Right atrium auricular region (tissue), 2 donors: Measurements from ENCODE around the gene ATF2. TPM values are rescaled to one million over a fixed set of nuclear protein-coding genes. Genes with fewer than 3 reads are reported as not detected.

Source experiments
- DNase-seq: peaks from one replicate; pipeline ENCODE4 v3.0.0-alpha.2; 2019; ENCODE audit warnings: low spot score
- H3K27ac ChIP-seq, 2 donors: fragments of 200-600 bp; sonication (generic); 1 replicate in 1 of 2; 2 replicates in 1 of 2; pipeline ENCODE4 v1.5.1; 2016 to 2019
- H3K27me3 ChIP-seq, 2 donors: fragments of 200-600 bp; sonication (generic); one replicate each; pipeline versions ENCODE4 v1.5.1 to v1.6.0; 2017 to 2019
- H3K36me3 ChIP-seq: fragments of 200-600 bp; sonication (generic); one replicate; pipeline ENCODE4 v1.5.1; 2016
- H3K4me1 ChIP-seq, 2 donors: fragments of 200-600 bp; sonication (generic); one replicate each; pipeline versions ENCODE4 v1.5.1 to v1.6.0; 2017 to 2019
- H3K4me3 ChIP-seq, 2 donors: fragments of 200-600 bp; sonication (generic); 1 replicate in 1 of 2; 2 replicates in 1 of 2; pipeline ENCODE4 v1.5.1; 2017 to 2019; ENCODE audit warnings: mild to moderate bottlenecking in 1 of 2, moderate library complexity in 1 of 2
- H3K9me3 ChIP-seq, 2 donors: fragments of 200-600 bp; sonication (generic); one replicate each; pipeline ENCODE4 v1.5.1; 2019
- CTCF ChIP-seq, 2 donors: fragments of 200-600 bp; sonication (generic); IDR thresholded peaks; one replicate each; pipeline ENCODE4 v1.5.1; 2019; ENCODE audit warnings: antibody characterized with exemption in 2 of 2
- total RNA-seq, 2 donors: library from RNA; depleted of rRNA; stranded (reverse); fragments of >200 nt; gene quantifications; one replicate each; pipeline ENCODE4 v1.1.0, GENCODE V29; 2016

ATF2 gene, protein sequence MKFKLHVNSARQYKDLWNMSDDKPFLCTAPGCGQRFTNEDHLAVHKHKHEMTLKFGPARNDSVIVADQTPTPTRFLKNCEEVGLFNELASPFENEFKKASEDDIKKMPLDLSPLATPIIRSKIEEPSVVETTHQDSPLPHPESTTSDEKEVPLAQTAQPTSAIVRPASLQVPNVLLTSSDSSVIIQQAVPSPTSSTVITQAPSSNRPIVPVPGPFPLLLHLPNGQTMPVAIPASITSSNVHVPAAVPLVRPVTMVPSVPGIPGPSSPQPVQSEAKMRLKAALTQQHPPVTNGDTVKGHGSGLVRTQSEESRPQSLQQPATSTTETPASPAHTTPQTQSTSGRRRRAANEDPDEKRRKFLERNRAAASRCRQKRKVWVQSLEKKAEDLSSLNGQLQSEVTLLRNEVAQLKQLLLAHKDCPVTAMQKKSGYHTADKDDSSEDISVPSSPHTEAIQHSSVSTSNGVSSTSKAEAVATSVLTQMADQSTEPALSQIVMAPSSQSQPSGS
- total RNA-seq = 10 to 100 TPM; 22.3 to 28.1 TPM

DNA sequence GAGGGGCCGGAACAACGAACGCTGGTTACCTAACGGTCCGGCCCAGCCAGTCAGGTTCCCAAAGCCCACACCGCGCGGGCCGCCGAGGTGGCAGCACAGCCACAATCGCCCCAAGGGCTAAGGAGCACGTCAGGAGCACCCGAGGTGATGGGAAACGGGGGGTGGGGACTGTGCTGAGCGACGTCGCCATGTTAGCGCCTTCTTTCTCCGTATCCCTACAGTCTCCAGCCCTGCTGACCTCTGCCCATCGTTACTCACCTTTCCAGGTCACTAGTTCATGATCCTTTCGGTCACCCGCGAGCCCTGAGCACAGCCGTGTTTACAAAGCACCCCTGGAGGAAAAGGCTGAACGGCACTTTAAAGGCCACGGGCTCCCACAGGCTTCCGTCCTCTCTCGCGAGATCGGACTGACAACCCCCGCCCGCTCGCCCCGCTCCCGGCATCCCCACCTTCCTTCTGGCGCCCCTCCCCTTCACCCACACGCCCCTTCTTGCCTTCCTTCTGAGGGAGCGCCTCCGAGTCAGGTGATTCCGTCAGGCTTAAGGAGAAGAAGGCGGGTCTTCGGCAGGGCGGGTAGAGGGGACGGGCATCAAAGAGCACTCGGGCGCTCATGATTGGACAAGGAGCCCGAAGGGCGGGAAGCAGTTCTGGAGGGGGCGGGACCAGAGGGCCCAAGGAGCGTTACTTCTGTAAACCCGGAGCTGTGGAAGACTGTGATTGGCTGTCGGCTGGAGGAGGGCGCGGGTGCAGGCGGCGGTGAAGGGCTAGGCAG, at the start of gene ATF2:
Gene ATF2 (minus strand): TSS at position 412 of the 772 bp plus-strand sequence. CDS start 31,760 bp downstream, outside the sequence.
- Histone ChIP-seq H3K27me3 (no peaks in the 10 kb centered on the region), H3K4me3 (peak within 1 kb of the TSS; percentile 73 to 88), H3K27ac (peak within 1 kb of the TSS; percentile 95 to 98), H3K9me3 (no peaks in the 10 kb centered on the region), H3K4me1 (peaks cover 0 to 27% of the 10 kb centered on the region in 2 donors), H3K36me3 (peaks cover 1% of the 10 kb centered on the region)
- TF ChIP-seq CTCF (IDR thresholded peaks at IDR 0.05) = no peak
- DNase-seq = peak; percentile 99

DNA sequence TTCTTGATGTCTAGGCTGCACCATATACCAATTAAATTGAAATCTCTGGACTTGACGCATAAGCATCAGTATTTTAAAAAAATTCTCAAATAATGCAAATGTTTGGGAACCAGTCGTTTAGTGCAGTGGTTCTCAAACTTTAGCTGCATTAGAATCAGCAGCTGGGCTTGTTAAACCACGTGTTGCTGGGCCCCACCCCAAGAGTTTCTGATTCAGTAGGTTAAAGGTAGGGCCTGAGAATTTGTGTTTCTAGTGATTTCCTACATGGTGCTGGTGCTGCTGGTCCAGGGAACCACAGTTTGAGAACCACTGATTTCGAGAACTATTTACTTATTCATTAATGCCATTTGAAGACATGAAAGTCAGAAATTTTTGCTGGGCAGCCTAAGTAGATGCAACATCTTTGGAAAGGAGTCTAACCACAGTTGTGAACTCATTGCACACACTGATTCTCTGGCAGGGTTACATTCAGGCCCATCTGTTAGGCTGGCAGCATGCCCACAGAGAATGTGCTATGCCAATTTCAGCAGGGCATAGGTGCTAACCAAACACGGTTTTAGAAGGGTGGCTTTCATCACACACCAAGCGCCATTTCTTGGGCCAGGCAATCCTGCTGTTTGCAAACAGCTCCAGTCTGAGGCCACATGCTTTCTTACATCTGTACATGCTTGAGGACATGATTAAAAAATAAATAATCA, 39.9 kb upstream of the ATF2 start:
- Histone ChIP-seq H3K36me3 (no peaks in the 10 kb centered on the region), H3K27me3 (no peaks in the 10 kb centered on the region), H3K27ac (no peak overlapping the region), H3K4me1 (no peaks in the 10 kb centered on the region), H3K4me3 (no peak overlapping the region), H3K9me3 (no peaks in the 10 kb centered on the region)
- no peak for TF ChIP-seq CTCF (IDR thresholded peaks at IDR 0.05)
- peak; percentile 63 for DNase-seq

DNA sequence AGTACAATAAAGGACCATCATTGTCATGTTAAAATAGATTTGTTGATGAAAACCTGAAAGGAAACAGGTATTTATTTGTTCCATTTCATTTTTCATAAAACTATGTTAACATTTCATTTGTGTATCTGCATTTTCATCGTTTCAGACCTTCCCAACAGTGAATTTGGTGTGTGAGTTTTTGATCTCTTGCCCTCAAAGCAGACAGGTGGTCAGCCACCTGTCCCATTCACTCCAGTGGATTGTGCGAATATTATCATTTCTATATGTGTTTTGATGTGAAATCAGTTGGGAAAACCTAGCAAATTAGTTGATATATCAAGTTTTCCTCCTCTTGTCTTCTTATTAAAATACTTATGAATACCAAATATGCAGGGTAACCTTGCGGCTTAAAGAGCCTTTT, 38.9 kb upstream of the ATF2 start:
- Histone ChIP-seq H3K27me3 (no peaks in the 10 kb centered on the region), H3K4me3 (no peak overlapping the region), H3K4me1 (no peaks in the 10 kb centered on the region), H3K9me3 (no peaks in the 10 kb centered on the region), H3K27ac (no peak overlapping the region), H3K36me3 (no peaks in the 10 kb centered on the region)
- TF ChIP-seq CTCF (IDR thresholded peaks at IDR 0.05) = no peak
- no peak for DNase-seq

DNA sequence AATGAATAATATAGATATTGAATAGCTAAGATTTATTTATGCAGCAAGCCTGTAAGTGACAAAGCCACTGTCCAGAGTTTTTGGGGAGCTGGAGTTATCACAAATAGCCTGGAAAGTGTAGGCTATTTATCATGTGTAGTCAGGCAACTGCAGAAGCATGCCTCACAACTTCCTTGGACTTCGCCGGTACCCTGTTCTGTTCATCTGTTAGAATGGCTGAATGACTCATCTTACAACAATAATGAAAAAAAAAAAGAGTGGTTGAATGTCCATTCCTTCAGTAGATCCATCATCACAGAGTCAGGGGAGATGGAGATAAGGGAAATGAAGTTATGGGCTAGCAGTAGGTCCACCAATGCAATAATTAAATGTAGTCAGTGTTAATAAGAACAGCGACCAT, 37.5 kb upstream of the ATF2 start:
- TF ChIP-seq CTCF (IDR thresholded peaks at IDR 0.05) = no peak
- no peak for DNase-seq
- H3K9me3 ChIP-seq = no peaks in the 10 kb centered on the region
- no peaks in the 10 kb centered on the region for H3K27me3 ChIP-seq
- no peak overlapping the region for H3K4me3 ChIP-seq
- H3K27ac ChIP-seq = no peak overlapping the region
- H3K36me3 ChIP-seq = no peaks in the 10 kb centered on the region
- H3K4me1 ChIP-seq = no peaks in the 10 kb centered on the region

DNA sequence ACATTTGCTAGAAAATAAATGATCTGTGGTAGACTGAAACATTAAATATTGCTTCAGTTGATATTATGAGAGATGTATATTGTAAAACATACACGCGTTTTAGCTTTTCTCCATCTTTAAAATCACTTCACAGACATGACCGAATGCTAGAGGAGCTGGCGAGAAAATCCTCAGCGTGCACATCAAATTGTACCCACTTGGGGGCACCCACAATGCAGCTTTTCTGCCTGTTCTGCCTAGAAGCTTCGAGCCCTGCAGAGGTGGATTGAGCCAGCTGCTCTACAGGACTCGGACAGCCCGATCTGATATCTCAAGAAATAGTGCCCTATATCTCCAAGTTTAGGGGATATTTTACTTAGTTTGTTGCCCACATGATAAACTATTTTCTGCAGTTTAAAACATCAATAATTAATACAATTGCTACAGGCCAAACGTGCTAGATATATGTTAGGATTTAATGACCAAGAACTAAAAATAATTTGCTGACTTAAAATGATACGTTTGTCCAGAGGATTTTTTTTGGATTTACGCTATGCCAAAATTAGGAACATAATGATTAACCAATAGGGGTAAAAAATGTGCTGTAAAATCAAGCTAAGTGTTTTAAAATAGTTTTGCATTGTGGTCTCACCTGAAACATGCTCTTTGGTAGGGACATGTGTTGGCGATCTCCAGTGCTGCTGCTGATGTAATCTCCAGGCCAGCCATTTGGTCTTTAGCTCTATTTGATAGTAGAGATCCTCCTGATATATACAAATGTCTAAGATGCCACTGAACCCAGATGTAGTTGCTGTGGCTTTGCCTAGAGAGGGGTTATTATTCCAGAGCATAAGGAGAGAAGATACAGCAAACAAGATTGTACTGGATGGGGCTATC, 35.9 kb upstream of the ATF2 start:
- no peak overlapping the region for H3K27ac ChIP-seq
- peak in 1 of 2 donors; percentile 61 for TF ChIP-seq CTCF (IDR thresholded peaks at IDR 0.05)
- H3K9me3 ChIP-seq = no peaks in the 10 kb centered on the region
- no peaks in the 10 kb centered on the region for H3K4me1 ChIP-seq
- no peak overlapping the region for H3K4me3 ChIP-seq
- no peaks in the 10 kb centered on the region for H3K36me3 ChIP-seq
- no peak for DNase-seq
- no peaks in the 10 kb centered on the region for H3K27me3 ChIP-seq
